AG10803 (cell line): ENCODE data around the gene SCD5.
A peak's percentile ranks its signal among the peaks of the same experiment; 100 is the strongest.

Source experiments
- DNase-seq: peaks from one replicate; pipeline ENCODE4 v3.0.0; 2010; ENCODE audit warnings: low read depth
- H3K4me3 ChIP-seq: 2 replicates; pipeline ENCODE4 v1.5.1; 2011; ENCODE audit warnings: mild to moderate bottlenecking, low read length, control low read depth
- CTCF ChIP-seq: conservative IDR thresholded peaks from 2 replicates; pipeline ENCODE4 v1.5.1; 2011; ENCODE audit warnings: mild to moderate bottlenecking, low read length, control low read depth, inconsistent platforms

SCD5 gene

GRCh38 chr4:82718162-82718940 is 80.2 kb downstream of the SCD5 start:
- TF ChIP-seq CTCF, result no peak
- peak; percentile 60 for DNase-seq

GRCh38 chr4:82715731-82716617 is 82.6 kb downstream of the SCD5 start:
- no peak overlapping the region for H3K4me3 ChIP-seq
- TF ChIP-seq CTCF, result no peak
- peak; percentile 79 for DNase-seq

More at GRCh38 chr4:82718162-82718940, 80.2 kb downstream of the SCD5 start:
- no peak overlapping the region for H3K4me3 ChIP-seq

- no peak for TF ChIP-seq CTCF
- DNase-seq, result no peak
- no peak overlapping the region for H3K4me3 ChIP-seq
Observed at GRCh38 chr4:82713856-82714255, 84.7 kb downstream of the SCD5 start.

- DNase-seq, result no peak
- H3K4me3 ChIP-seq, result no peak overlapping the region
- TF ChIP-seq CTCF, result no peak
Observed at GRCh38 chr4:82712561-82712960, 86.0 kb downstream of the SCD5 start.

GRCh38 chr4:82711158-82711785 is 87.3 kb downstream of the SCD5 start:
- no peak for DNase-seq

GRCh38 chr4:82710197-82710929 is 88.2 kb downstream of the SCD5 start:
- DNase-seq, result no peak
- H3K4me3 ChIP-seq, result no peak overlapping the region
- no peak for TF ChIP-seq CTCF

More at GRCh38 chr4:82711158-82711785, 87.3 kb downstream of the SCD5 start:
- H3K4me3 ChIP-seq, result no peak overlapping the region
- TF ChIP-seq CTCF, result no peak
